ENCODE measurements around the gene PZP. TPM values are rescaled to one million over a fixed set of nuclear protein-coding genes. Genes with fewer than 3 reads are reported as not detected.
"Not testable (repeated sequence)": the region's sequence is repeated elsewhere in the genome, so short reads cannot be mapped to it uniquely, and the experiment has no call there.

Gene PZP
- total RNA-seq, 8 experiments from 2014 or later, result 0.08 to 1.6 (median 0.43) TPM; not detected in 1

DNA sequence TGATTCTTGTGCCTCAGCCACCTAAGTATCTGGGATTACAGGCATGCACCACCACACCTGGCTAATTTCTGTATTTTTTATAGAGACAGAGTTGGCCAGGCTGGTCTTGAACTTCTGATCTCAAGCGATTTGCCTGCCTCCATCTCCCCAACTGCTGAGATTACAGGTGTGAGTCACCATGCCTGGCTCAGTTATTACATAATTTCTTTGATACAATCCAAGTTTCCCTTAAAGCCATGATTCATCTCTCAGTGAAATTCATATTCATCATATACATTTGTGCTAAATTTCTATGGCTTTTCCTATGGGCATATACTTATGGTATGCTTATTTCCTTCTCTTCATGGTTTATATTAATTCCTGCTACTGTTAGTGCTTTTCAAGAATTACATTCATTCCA lies 29.1 kb upstream of the PZP start:
- H3K27ac ChIP-seq, result no peak overlapping the region
- 75 to 100% (median 86%) methylated on average over 1 of the region's 1 CpG; no CpG with 5 or more reads in 6 of the 10 experiments for WGBS, 10 experiments
- no peak for ATAC-seq (replicated peaks in 6 of 8)
- H3K4me3 ChIP-seq, result no peak overlapping the region
- H3K4me1 ChIP-seq (replicated peaks in 1 of 2), result no peaks in the 10 kb centered on the region
- in situ Hi-C loops (cut with MboI; ENCODE audit: low pct_unique_long_range_greater_than_20kb in 2 of 9, low sequenced_read_pairs in 9 of 9, unreplicated experiment in 9 of 9), result no loop called here

DNA sequence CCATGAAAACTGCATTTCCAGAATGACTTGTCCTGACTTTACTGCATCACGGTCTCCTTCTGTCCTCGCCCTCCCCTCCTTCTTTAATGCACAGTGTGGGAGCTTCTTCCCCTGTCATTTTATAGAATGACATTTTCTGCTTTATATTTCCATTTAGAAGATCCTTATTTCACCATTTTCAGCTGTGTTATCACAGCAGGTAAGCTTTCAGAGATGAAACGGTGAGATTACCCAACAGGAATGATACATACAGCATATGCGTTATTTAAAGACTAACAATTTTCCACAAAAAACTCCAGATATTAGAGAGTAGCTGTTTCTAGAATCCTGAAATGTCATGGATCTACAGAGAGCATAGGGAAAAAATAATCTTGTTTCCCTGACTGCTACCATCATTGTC lies 27.3 kb upstream of the PZP start:
- no peak for ATAC-seq (replicated peaks in 6 of 8)
- H3K27ac ChIP-seq, result no peak overlapping the region
- H3K4me3 ChIP-seq, result no peak overlapping the region
- 26 to 95% (median 63%) methylated on average over 2 to 4 of the region's 4 CpGs; no CpG with 5 or more reads in 1 of the 10 experiments for WGBS, 10 experiments
- no peaks in the 10 kb centered on the region for H3K4me1 ChIP-seq (replicated peaks in 1 of 2)
- in situ Hi-C loops (cut with MboI; ENCODE audit: low pct_unique_long_range_greater_than_20kb in 2 of 9, low sequenced_read_pairs in 9 of 9, unreplicated experiment in 9 of 9), result no loop called here

DNA sequence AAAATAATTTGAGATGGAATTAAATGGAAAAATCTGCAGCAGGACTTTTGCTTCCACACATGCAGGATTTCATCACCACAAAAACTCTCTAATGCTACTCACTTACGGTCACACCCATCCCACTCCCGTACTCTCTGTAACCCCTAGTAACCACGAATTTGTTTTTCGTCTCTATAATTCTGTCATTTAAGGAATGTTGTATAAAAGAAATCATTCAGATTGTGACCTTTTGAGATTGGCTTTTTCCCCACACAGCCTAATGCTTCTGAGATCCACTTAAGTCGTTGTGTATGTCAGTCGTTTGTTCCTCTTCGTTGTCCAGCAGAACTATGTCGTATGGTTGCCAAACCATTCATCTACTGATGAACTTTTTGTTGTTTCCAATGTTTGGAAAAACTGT lies 19.8 kb upstream of the PZP start:
- Histone ChIP-seq H3K4me1 (replicated peaks in 1 of 2) (no peaks in the 10 kb centered on the region), H3K27ac (no peak overlapping the region), H3K4me3 (no peak overlapping the region)
- 2 to 97% (median 59%) methylated on average over 5 to 8 of the region's 8 CpGs; no CpG with 5 or more reads in 1 of the 10 experiments for WGBS, 10 experiments
- ATAC-seq (replicated peaks in 6 of 8), result peak in 3 of 8 experiments; percentile 43 to 89 (median 80)
- in situ Hi-C loops (cut with MboI; ENCODE audit: low pct_unique_long_range_greater_than_20kb in 2 of 9, low sequenced_read_pairs in 9 of 9, unreplicated experiment in 9 of 9), result no loop called here

DNA sequence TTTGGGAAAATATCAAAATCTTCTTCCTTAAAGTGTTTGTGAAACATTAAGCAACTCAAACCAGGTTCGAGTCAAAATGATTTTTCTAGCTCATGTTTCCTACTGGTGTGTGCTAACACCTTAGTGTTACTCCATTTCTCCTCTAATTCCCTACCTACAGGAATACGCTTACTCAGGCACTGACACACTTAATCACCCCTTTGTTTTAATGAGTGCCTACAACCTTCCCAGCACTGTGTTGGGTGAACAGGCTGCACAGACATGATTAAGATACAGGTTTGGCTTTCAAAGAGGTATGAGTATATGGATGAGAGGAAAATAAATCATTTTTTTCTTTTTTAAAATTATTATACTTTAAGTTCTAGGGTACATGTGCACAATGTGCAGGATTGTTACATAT lies 15.6 kb upstream of the PZP start:
- no peak overlapping the region for H3K4me3 ChIP-seq
- in situ Hi-C loops (cut with MboI; ENCODE audit: low pct_unique_long_range_greater_than_20kb in 2 of 9, low sequenced_read_pairs in 9 of 9, unreplicated experiment in 9 of 9), result no loop called here
- ATAC-seq (replicated peaks in 6 of 8), result no peak
- H3K4me1 ChIP-seq (replicated peaks in 1 of 2), result no peaks in the 10 kb centered on the region
- 36 to 100% (median 83%) methylated on average over 1 to 2 of the region's 2 CpGs; no CpG with 5 or more reads in 1 of the 10 experiments for WGBS, 10 experiments
- no peak overlapping the region for H3K27ac ChIP-seq

DNA sequence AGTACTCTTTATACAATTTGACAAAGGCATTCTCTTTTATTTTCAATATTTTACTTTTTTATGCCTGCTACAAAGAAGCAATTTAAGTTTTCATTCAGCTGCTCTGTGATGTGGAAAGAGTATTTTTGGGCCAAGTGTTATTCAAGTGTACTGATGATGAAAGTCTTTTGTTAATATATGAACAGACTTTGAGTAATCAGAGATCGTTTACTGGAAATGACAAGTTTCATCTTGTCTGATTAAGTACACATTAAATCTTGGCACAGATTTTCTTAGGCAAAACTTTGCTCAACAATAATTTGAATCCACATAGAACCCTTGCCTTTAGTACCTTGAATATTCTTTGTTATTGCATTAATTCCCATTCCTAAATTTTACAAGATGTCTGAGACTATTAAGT lies 13.3 kb upstream of the PZP start:
- peak in 2 of 8 experiments; percentile 23 to 61 for ATAC-seq (replicated peaks in 6 of 8)
- WGBS, 10 experiments, result 0 to 92% (median 33%) methylated on average over 1 of the region's 1 CpG; no CpG with 5 or more reads in 3 of the 10 experiments
- Histone ChIP-seq H3K4me3 (no peak overlapping the region), H3K27ac (no peak overlapping the region), H3K4me1 (replicated peaks in 1 of 2) (no peaks in the 10 kb centered on the region)
- in situ Hi-C loops (cut with MboI; ENCODE audit: low pct_unique_long_range_greater_than_20kb in 2 of 9, low sequenced_read_pairs in 9 of 9, unreplicated experiment in 9 of 9), result no loop called here

DNA sequence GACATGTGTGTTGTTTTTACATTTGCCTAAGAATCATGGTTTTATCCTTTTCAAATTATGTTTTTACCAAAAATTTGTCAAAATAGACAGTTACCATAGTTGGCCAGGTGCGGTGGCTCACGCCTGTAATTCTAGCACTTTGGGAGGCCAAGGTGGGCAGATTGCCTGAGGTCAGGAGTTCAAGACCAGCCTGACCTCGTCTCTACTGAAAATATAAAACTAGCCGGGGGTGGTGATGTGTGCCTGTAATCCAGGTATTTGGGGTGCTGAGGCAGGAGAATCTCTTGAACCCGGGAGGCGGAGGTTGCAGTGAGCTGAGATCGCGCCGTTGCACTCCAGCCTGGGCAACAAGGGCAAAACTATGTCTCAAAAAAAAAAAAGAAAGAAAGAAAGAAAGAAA lies 12.8 kb upstream of the PZP start:
- WGBS, 10 experiments, result 18 to 97% (median 80%) methylated on average over 4 to 8 of the region's 9 CpGs
- in situ Hi-C loops (cut with MboI; ENCODE audit: low pct_unique_long_range_greater_than_20kb in 2 of 9, low sequenced_read_pairs in 9 of 9, unreplicated experiment in 9 of 9); H3K27ac ChIP-seq; H3K4me3 ChIP-seq; H3K4me1 ChIP-seq (replicated peaks in 1 of 2); ATAC-seq (replicated peaks in 6 of 8): not testable (repeated sequence)

DNA sequence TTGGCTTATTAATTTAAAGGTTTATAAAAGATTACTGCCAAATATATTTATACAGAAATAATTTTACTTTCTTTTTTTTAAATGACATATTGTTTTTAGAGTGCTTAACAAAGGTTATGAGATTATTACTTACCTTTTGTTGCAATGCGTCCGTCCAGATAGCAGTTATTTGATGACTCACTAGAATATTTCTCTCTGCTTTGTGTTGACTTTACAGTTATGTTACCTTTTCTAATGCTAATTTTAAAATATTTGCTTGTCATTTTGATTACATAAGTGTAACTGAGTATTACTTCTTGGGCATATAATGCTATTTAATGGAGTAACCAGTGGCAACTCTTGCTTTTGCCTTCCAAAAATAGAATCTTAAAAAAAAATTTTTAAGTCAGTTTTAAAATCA lies 6.3 kb upstream of the PZP start:
- WGBS, 10 experiments, result 0 to 100% (median 80%) methylated on average over 1 to 2 of the region's 2 CpGs
- in situ Hi-C loops (cut with MboI; ENCODE audit: low pct_unique_long_range_greater_than_20kb in 2 of 9, low sequenced_read_pairs in 9 of 9, unreplicated experiment in 9 of 9), result no loop called here
- H3K4me1 ChIP-seq (replicated peaks in 1 of 2), result no peaks in the 10 kb centered on the region
- ATAC-seq (replicated peaks in 6 of 8), result no peak
- H3K4me3 ChIP-seq, result no peak overlapping the region
- no peak overlapping the region for H3K27ac ChIP-seq

DNA sequence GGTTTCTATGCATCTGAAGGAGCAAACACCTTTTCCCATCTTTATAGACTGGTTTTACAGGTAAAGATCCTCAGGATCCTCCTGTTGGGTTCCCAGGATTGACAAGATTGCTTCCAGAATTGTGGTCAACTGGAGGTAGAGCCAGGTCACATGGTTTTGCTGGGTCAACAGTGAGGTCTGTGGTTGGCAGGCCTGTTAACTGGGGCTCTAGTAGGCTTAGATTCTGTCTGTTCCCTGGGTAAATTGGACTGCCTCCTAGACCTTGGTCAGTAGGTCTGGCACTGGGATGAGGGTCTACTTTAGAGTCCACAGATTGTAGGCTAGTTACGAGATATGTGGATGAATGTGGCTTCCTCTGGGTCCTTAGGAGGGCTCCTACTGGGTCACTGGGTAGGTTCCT lies 3.5 kb upstream of the PZP start:
- in situ Hi-C loops (cut with MboI; ENCODE audit: low pct_unique_long_range_greater_than_20kb in 2 of 9, low sequenced_read_pairs in 9 of 9, unreplicated experiment in 9 of 9), result no loop called here
- WGBS, 10 experiments, result 67 to 86% methylated on average over 1 of the region's 1 CpG; no CpG with 5 or more reads in 8 of the 10 experiments
- Histone ChIP-seq H3K4me3 (no peak overlapping the region), H3K27ac (no peak overlapping the region), H3K4me1 (replicated peaks in 1 of 2) (no peaks in the 10 kb centered on the region)
- ATAC-seq (replicated peaks in 6 of 8), result no peak

DNA sequence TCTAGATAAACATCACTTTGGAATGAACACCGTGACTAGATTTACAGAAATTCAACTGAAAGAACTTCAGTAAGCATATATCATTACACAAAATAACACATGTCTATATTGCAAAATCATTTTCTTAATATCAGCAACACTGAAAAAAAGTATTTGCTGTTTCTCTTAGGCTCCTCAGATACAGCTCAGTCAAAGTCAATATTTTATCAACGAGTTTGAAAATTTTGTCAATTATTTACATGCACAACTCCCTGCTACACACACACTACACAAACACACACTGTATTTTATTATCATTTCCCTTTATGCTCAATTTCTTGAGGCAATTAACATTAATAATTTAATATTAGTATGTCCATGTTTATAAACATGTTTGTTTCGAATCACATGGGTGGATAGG lies 3.8 kb downstream of the PZP start:
- no peak for ATAC-seq (replicated peaks in 6 of 8)
- in situ Hi-C loops (cut with MboI; ENCODE audit: low pct_unique_long_range_greater_than_20kb in 2 of 9, low sequenced_read_pairs in 9 of 9, unreplicated experiment in 9 of 9), result no loop called here
- Histone ChIP-seq H3K4me1 (replicated peaks in 1 of 2) (no peaks in the 10 kb centered on the region), H3K27ac (no peak overlapping the region), H3K4me3 (no peak overlapping the region)
- 3 to 96% (median 65%) methylated on average over 1 to 3 of the region's 3 CpGs for WGBS, 10 experiments

DNA sequence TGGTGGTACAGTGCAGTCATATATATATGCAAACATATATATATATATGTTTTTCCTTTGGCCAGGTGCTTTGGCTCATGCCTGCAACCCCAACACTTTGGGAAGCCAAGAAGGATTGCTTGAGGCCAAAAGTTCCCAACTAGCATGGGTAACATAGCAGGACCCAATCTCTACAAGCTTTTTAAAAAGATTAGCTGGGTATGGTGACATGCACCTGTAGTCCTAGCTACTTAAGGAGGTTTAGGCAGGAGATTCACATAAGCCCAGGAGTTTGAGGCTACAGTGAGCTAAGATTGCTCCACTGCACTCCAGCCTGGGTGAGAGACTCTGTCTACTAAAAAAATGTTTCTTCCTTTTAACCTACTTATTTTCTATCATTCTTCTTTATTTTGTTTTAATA lies 10.2 kb downstream of the PZP start:
- in situ Hi-C loops (cut with MboI; ENCODE audit: low pct_unique_long_range_greater_than_20kb in 2 of 9, low sequenced_read_pairs in 9 of 9, unreplicated experiment in 9 of 9), result no loop called here
- H3K27ac ChIP-seq, result no peak overlapping the region
- ATAC-seq (replicated peaks in 6 of 8), result no peak
- H3K4me1 ChIP-seq (replicated peaks in 1 of 2), result no peaks in the 10 kb centered on the region
- no peak overlapping the region for H3K4me3 ChIP-seq

DNA sequence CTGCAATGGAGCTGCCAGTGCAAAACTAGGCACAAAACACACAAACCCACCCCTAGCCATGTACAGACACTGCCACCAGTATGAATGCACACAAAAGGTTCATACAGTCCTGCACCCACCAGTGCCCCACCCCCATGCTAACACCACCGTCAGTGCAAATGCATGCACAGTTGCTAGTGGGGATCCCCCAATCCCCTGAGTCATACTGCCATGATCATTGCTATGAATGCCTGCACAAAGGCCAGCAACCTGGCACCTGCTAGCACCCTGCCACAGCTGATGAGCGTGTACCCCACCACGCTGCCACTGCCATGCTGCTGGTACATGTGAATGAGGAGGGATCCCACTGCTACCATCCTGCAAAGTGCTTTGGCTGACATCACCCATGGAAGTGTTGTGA lies 23.9 kb downstream of the PZP start:
- Histone ChIP-seq H3K4me1 (replicated peaks in 1 of 2) (no peaks in the 10 kb centered on the region), H3K4me3 (no peak overlapping the region), H3K27ac (no peak overlapping the region)
- ATAC-seq (replicated peaks in 6 of 8), result no peak
- in situ Hi-C loops (cut with MboI; ENCODE audit: low pct_unique_long_range_greater_than_20kb in 2 of 9, low sequenced_read_pairs in 9 of 9, unreplicated experiment in 9 of 9), result no loop called here
- 100% methylated on average over 2 of the region's 3 CpGs; no CpG with 5 or more reads in 9 of the 10 experiments for whole genome bisulfite sequencing, 10 experiments

DNA sequence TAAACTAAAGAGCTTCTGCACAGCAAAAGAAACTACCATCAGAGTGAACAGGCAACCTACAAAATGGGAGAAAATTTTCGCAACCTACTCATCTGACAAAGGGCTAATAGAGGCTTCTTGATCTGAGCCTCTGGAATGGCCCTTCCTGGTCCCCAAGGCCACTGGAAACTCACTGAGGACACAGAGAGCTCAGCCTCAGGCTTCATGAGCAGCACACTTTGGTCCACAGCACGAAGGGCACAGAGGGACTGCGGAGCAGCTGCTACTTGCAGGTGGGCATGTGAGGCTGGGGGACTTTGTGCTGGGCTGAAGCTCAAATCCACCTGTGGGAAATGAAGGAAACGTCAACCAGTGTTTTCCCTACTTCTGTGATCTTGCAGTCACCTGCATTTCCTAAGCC lies 27.4 kb downstream of the PZP start:
- no peaks in the 10 kb centered on the region for H3K4me1 ChIP-seq (replicated peaks in 1 of 2)
- no peak overlapping the region for H3K27ac ChIP-seq
- H3K4me3 ChIP-seq, result no peak overlapping the region
- ATAC-seq (replicated peaks in 6 of 8), result no peak
- WGBS, 10 experiments, result 0 to 83% (median 73%) methylated on average over 1 to 2 of the region's 4 CpGs; no CpG with 5 or more reads in 6 of the 10 experiments
- in situ Hi-C loops (cut with MboI; ENCODE audit: low pct_unique_long_range_greater_than_20kb in 2 of 9, low sequenced_read_pairs in 9 of 9, unreplicated experiment in 9 of 9), result no loop called here

DNA sequence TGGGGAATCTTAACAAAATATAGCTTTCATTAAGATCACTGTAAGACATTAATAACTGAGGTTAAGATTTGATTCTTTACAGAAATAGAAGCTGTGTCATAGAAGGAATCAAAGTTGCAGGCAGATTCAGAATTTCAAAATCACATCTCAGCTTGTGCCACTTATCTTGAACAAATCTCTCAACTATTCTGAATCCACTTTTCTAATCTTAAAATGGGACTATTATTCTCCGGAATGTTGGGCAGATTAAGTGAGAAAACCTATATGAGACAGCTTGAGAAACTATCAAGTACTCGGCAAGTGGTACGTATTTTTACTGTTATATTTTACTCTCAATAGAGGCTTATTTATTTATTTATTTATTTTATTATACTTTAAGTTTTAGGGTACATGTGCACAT lies 28.4 kb downstream of the PZP start:
- no peak overlapping the region for H3K4me3 ChIP-seq
- H3K27ac ChIP-seq, result no peak overlapping the region
- H3K4me1 ChIP-seq (replicated peaks in 1 of 2), result no peaks in the 10 kb centered on the region
- no peak for ATAC-seq (replicated peaks in 6 of 8)
- in situ Hi-C loops (cut with MboI; ENCODE audit: low pct_unique_long_range_greater_than_20kb in 2 of 9, low sequenced_read_pairs in 9 of 9, unreplicated experiment in 9 of 9), result no loop called here
- 50 to 100% (median 86%) methylated on average over 1 to 3 of the region's 3 CpGs; no CpG with 5 or more reads in 3 of the 10 experiments for WGBS, 10 experiments

DNA sequence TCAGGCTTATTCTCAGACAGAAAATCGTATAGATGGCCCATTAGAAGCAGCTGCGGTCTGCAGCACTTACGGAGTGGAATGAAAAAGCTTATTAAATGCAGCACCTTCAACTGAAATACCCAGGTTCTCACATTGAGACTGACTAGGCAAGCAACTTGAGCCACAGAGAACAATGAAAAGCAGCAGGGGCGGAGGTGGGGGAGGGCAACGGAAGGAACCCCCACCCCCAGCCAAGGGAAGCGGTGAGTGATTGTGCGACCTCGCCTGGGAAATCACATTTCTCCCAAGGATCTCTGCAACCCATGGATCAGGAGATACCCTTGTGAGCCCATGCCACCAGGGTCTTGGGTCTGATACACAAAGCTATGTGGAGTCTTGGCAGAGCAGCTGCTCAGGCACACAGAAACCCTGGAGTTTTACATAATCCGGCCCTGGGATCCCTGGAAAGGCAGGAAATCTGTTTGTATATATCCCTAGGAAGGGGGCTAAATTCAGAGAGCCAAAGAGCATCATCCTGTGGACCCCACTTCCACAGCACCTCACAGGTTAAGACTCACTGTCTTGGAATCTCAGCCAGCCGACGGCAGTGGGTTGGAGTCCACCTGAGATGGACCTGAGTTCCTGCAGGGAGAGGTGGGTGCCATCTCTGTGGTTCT lies 38.1 kb downstream of the PZP start:
- ATAC-seq (replicated peaks in 6 of 8), result no peak
- no peaks in the 10 kb centered on the region for H3K4me1 ChIP-seq (replicated peaks in 1 of 2)
- WGBS, 10 experiments, result 0 to 73% (median 56%) methylated on average over 1 to 5 of the region's 11 CpGs; no CpG with 5 or more reads in 3 of the 10 experiments
- in situ Hi-C loops (cut with MboI; ENCODE audit: low pct_unique_long_range_greater_than_20kb in 2 of 9, low sequenced_read_pairs in 9 of 9, unreplicated experiment in 9 of 9), result no loop called here
- H3K4me3 ChIP-seq, result no peak overlapping the region
- no peak overlapping the region for H3K27ac ChIP-seq

Data from motor neuron (in vitro differentiated cells).